Measurements from ENCODE around the gene SCN4A.

Gene SCN4A

DNA sequence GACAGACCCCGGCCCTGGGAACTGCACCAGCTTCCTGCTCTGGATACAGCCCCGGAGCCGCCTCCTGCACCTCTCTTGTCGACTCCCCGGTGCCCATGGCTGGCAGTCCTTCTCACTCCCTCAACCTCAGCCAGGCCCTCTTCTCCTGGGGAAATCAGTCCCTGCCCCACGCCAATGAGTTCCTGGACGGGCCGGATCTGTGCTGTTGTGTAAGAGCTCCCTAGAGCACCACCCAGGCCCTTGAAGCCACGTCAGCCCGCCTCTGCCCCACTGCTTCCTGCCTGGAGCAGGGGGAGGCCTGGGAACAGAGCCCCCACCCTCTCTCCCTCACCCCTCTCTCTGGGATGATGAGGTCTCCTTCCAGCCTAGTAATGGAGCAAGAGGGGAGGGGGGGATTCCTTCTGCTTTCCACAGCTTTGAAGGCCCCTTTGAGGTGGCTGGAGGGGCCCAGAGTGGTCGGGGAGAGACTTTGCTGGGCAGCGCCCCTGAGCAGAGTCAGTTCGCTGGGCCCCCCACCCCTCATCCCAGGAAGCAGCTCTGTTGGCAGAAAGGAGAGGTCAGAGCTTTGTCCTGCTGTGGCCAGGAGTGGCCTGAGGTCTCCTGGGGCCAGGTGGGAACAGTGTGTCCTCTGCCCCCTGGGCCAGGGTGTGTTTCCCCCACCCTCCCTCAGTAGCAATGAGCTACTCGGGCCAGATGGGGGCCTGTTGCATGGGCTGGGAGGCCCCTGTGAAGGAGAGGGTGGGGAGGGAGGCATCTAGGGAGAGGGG lies 29.2 kb upstream of the SCN4A start:
- DNase-seq: no peak

DNA sequence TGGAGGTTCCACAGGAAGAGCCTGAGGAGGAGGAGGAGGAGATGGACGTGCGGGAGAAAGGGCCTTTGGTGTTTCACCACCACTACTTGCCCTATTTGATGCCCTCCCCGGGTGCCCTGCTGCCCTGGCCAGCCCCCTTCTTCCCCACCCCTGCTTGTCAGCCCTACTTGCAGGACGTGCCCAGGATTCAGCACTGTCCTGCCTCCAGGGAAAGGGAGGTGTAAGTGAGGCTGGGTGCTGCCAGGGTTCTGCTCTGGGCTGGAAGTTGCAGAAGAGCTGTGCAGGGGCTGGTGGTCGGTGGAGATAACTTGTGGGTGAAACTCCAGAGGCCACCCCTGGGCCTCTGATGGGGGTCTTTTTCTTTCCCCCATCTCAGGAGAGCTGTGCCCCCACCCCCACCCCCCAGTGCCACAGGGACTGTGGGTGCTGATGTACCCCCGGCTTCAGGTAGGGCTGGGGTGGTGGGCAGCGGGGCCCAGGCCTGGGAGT lies 28.4 kb upstream of the SCN4A start:
- no peak for DNase-seq

GRCh38 chr17:63999680-64000531 lies 27.2 kb upstream of the SCN4A start:
- no peak for DNase-seq

DNA sequence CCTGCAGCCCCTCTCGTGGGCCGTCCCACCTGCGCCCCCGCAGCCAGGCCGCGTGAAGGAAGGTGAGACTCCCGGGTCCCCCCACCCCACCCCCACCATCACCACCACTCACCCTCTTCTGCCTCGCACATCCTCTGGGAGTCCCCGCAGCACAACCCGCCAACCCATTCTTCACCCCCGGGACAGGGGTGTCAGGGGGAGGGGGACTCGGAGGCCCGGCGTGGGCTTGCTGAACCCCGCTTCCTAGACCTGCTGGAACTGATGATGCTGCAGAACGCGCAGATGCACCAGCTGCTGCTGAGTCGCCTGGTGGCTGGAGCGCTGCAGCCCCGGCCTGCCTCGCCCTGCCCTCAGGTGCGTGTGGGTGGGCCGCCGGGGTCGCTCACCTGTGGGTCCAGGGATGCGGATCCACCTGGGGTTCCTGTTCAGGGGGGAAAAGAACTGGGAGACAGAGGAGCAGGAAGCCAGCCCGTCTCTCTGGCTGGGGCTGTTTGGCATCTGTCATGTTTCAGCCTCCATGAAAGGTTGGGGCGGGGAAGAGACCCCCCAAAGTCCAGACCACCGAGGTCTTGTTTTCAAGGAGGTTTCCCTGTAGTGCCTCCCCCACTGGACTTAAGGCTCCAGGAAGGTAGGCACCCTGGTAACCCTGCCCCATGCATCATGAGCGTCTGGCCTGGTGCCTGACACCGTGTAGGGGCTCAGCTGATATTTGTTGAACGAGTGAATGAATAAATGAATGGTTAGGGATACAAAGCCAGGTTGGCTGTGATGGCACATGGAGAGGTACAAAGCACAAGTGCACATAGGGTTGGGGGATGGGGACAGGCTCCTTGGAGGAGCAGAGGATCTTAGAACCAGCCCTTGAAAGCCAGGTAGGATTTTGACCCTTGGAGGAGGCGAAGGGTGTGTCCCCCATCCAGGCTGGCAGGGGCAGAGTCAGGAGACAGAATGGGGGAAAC lies 26.3 kb upstream of the SCN4A start:
- no peak for DNase-seq

DNA sequence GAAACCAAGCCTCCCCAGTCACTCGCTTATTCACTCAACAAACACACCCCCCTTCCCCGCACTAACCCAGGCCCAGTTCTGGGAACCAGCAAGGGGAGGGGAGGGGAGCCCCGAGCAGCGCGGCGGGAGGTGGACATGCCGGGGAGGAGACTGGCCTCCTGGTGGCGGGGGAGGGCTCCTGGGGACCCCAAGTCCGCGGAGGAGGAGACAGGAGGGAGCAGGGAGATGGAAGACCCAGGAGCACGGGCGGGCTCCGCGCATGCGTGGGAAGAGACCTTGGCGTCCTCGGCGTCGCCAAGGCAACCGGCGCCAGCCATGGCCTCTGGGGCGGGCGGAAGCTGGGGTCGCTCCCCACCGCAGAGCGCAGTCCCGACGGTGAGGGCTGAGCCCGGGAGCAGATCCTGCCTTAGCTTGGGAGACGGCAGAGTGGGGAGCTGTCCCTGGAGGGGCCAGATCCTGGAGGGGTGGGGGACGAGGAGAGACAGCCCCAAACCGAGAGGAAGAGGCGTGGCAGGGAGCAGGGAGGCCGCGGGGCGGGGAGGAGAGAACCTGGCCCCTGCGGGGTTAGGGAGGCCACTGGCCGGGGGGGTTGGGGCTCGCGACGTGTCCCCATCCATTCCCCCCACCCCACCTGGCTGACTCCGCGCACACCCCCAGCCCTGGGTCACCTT lies 25.5 kb upstream of the SCN4A start, which contains the start of gene PRR29:
PRR29 (plus strand) TSS at position 302 of the 671 bp plus-strand sequence; CDS start at position 316, 14 bp downstream.
- DNase-seq: peak; percentile 73 to 84

DNA sequence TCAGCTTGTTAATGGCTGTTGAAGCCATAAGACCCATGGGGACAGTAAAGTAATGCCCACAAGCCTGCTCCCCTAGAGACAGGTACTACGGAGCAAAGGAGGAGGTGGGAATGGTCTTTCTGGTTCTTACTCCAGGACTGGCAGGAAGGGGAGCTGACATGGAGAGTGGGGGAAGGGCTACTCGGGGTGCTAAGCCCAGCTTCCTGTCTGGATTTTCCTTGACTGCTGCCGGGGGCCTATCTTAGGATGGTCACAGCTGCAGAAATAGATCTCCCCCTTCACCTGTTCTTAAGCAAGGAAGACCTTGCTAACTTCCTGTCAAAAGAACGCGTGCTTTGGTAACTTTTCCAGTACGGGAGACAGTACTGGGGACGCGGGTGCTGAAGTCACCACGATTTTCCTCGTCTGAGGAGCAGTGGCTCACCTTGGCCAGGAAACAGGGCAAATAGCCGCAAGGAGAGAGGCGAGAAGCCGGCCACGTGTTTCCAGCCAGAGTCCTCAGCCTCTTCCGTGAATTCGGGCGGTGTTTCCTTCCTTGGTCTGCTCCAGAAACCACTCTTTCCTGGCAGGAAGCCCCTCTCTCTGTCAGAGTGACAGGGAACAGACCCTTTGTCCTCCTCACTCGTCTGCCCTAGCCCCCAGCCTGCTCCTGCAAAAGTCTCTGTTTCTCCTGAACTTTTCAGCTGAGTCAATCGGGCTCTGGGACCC lies 24.8 kb upstream of the SCN4A start:
- no peak for DNase-seq

GRCh38 chr17:63996430-63997182 lies 23.9 kb upstream of the SCN4A start:
- DNase-seq: no peak

DNA sequence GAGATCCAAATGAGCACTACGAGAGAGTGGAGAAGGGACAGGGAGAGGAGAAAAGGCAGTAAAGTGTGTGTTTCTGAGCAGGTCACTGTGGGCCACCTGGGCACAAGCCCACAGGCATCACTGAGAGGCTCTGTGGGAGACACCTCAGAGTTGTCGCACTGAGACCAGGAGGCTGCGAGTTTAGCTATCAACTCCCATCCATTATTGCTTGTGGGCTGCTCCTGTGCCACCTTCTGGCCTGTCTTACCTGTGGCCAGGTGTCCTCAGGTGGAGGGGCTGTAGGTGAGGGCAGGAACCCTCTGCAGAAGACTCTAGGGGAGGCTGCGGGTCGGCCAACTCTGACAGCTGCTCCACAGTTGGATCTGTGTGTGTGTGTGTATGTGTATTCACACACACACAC lies 22.9 kb upstream of the SCN4A start:
- DNase-seq: no peak

DNA sequence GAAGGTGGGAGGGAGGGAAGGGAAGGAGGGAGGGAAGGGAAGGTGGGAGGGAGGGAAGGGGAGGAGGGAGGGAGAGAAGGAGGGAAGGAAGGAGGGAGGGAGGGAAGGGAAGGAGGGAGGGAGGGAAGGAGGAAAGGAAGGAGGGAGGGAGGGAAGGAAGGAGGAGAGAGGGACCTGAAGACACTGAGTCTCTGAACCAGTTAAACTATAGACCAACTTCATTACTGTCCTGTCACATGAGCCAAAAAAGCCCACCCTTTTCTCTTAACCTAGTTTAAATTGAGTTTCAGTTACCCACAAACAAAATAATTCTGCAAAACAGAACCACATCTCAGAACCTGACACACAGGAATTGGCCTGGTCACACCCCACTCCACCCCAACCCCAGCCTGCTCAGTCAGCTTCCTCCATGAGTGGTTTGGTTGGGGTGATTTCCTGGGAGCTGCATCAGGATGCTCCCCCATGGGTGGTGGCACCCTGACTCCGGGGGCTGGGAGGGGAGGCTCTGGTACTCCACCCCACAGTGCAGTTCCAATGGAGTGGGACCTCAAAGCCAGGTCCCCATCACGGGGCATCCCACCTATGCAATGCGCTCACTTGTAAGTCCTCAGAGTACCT lies 20.8 kb upstream of the SCN4A start:
- DNase-seq: no peak

- DNase-seq: no peak
These were observed 18.9 kb upstream of the SCN4A start for GRCh38 chr17:63991611-63992010.

DNA sequence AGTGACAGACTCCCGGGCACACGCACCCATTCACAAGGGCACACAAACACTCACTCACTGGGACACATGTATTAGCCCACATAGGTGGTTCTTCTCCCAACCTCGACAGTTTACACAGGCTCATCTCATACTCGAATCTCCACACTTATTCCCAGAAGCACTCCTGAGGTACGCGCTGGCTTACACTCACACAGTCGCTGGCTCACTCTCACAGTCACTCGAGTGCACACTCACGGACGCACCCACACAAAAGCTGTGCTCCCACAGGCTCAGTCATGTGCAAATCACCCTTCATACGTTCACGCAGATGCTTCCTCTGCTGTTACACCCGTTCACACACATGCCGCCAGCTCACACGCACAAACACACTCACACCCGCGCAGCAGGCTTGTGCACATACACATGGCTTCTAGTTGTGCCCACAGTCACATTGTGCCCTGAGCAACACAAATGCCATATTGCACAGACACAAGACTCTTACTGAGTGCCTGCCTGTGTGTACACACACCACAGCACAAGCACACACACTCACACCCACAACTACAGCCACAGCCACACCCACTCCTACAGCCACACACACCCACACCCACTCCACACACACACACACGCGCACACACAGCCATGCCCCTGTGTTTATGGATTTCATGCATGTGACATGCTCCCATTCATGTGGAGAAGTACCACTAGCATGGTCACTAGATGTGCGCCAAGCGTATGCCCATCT lies 17.1 kb upstream of the SCN4A start:
- DNase-seq: no peak

DNA sequence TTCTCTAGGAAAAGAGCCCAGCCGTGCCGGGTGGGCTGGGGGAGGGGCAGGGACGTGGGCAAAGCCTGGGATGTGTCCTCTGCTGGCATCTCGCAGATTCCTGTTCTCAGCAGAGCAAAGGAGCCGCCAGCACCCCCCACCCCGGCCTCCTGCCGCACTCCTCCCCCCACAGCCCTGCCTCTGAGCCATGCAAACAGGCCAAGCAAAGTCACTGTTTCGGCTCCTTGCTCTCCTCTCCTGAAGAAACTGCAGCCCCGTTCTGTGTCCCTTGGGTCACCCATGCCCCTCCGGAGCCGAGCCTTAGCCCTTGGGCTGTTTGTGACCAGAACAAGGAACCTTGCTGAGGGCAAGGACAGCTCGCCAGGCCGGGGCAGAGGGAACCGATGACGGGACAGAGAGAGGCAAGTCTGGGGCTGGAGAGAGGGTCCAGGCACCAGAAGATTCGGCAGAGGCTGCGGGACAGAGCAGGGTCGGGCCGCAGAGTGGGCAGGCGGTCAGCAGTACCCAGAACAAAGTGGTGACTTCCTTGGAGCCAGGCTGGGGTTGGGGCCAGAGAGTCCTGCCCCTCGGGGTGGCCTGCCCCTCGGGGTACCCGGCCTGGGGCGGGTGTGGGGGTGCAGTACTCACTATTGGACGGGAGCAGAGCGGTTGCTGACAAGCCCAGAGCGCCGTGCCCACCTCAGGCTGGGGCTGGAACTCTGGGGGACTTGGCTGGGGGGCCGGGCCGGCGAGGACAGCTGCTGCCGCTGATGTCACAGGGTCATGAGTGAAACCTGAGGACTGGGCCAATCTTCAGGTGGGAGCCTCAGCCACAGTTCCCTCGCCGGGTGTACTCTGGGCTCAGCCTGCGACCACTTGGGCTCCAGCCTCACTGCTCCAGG lies 16.3 kb upstream of the SCN4A start:
- DNase-seq: no peak

- no peak for DNase-seq
These were observed 15.4 kb upstream of the SCN4A start for GRCh38 chr17:63988127-63988478.

- no peak for DNase-seq
These were observed 14.8 kb upstream of the SCN4A start for GRCh38 chr17:63987221-63988126.

GRCh38 chr17:63986821-63987220 lies 14.1 kb upstream of the SCN4A start:
- no peak for DNase-seq

GRCh38 chr17:63985387-63986140 lies 12.8 kb upstream of the SCN4A start:
- no peak for DNase-seq

Measured in NCI-H1930 (cell line).